ENCODE data around the gene CSGALNACT2.

- TF ChIP-seq CTCF (IDR thresholded peaks at IDR 0.05) (no peak), POLR2A (IDR thresholded peaks at IDR 0.05) (no peak)
Measured at GRCh38 chr10:43111921-43112607, 26.2 kb upstream of the CSGALNACT2 start.

All from adrenal gland (tissue), 5 donors.